Spleen (tissue), 11 donors: ENCODE measurements around the gene EXOSC7. TPM values are rescaled to one million over a fixed set of nuclear protein-coding genes. Genes with fewer than 3 reads are reported as not detected.
"Not testable (repeated sequence)": the region's sequence is repeated elsewhere in the genome, so short reads cannot be mapped to it uniquely, and the experiment has no call there.

Experiments
- DNase-seq: peaks from one replicate; pipeline ENCODE4 v3.0.0-alpha.2; 2020
- H3K27ac ChIP-seq, 8 donors: fragments of 200-600 bp; sonication (generic) in 7 of 8; 1 replicate in 4 of 8; 2 replicates in 4 of 8; pipeline versions ENCODE4 v1.5.0 to v1.8.0; 2016 to 2021; ENCODE audit warnings: inconsistent platforms in 4 of 8, mild to moderate bottlenecking in 4 of 8, moderate library complexity in 1 of 8
- H3K27me3 ChIP-seq, 7 donors: fragments of 200-600 bp; sonication (generic) in 6 of 7; replicated peaks in 1 of 7; 1 replicate in 4 of 7; 2 replicates in 3 of 7; pipeline versions ENCODE4 v1.5.0 to v1.8.0; 2016 to 2021; ENCODE audit warnings: inconsistent platforms in 3 of 7, mild to moderate bottlenecking in 1 of 7
- H3K36me3 ChIP-seq, 6 donors: fragments of 200-600 bp; sonication (generic) in 5 of 6; 1 replicate in 4 of 6; 2 replicates in 2 of 6; pipeline versions ENCODE4 v1.5.0 to v1.8.0; 2016 to 2021; ENCODE audit warnings: inconsistent platforms in 2 of 6
- H3K4me1 ChIP-seq, 6 donors: fragments of 200-600 bp; sonication (generic) in 5 of 6; 1 replicate in 3 of 6; 2 replicates in 3 of 6; pipeline versions ENCODE4 v1.5.0 to v1.8.0; 2016 to 2021; ENCODE audit warnings: inconsistent platforms in 3 of 6
- H3K4me3 ChIP-seq, 8 donors: fragments of 200-600 bp; sonication (generic) in 7 of 8; 1 replicate in 4 of 8; 2 replicates in 4 of 8; pipeline versions ENCODE4 v1.5.0 to v1.8.0; 2016 to 2021; ENCODE audit warnings: inconsistent platforms in 4 of 8, mild to moderate bottlenecking in 4 of 8, moderate library complexity in 2 of 8
- H3K9me3 ChIP-seq, 8 donors: fragments of 200-600 bp; sonication (generic) in 7 of 8; 1 replicate in 4 of 8; 2 replicates in 4 of 8; pipeline versions ENCODE4 v1.5.0 to v1.8.0; 2016 to 2021; ENCODE audit warnings: inconsistent platforms in 4 of 8
- POLR2A ChIP-seq, 3 donors: fragments of 450-650 bp; IDR thresholded peaks; one replicate each; pipeline ENCODE4 v1.5.1; 2017; ENCODE audit warnings: antibody characterized with exemption in 3 of 3, mild to moderate bottlenecking in 1 of 3
- POLR2AphosphoS5 ChIP-seq, 3 donors: sonication (generic); formaldehyde crosslinking; IDR thresholded peaks; one replicate each; pipeline ENCODE4 v1.5.1; 2017; ENCODE audit warnings: antibody characterized with exemption in 3 of 3
- WGBS, 5 donors: extraction: QIAGEN DNeasy Blood & Tissue Kit in 3 of 5; methylation state at CpG; one replicate each; pipeline versions ENCODE4 v1.1.5 to v1.1.7; 2013 to 2018; 5-methylcytosine and 5-hydroxymethylcytosine counted together
- intact Hi-C: fragments of 100-400 bp; cut with DNase I; formaldehyde crosslinking; loops from one replicate; pipeline ENCODE4 v1.15.0; 2023; ENCODE audit warnings: low total_unique reads
- polyA plus RNA-seq, 3 donors: library from polyadenylated mRNA; stranded (reverse); fragments of 200-250 nt; gene quantifications; one replicate each; pipeline ENCODE4 v1.2.1, GENCODE V29; 2013
- total RNA-seq, 7 donors: library from RNA; depleted of rRNA in 3 of 7; stranded (reverse); fragments of >200 nt in 3 of 7; fragmentation: NEBNext Ultra II Directional in 4 of 7; extraction: Animal tissue kit (Norgen Biotek cat#: 25700) in 4 of 7; gene quantifications; one replicate each; pipeline versions ENCODE4 v1.1.0 to v1.2.1, GENCODE V29; 2016 to 2021
- TF ChIP-seq, protein P1 (sequence below), 11 experiments: fragments of 200-600 bp in 7 of 11; fragments of 450-650 bp in 4 of 11; sonication (generic) in 4 of 11; IDR thresholded peaks in 8 of 11; conservative IDR thresholded peaks in 3 of 11; 1 replicate in 7 of 11; 2 replicates in 4 of 11; pipeline versions ENCODE4 v1.4.0 to v1.8.0; 2016 to 2021; ENCODE audit warnings: antibody characterized with exemption in 11 of 11, inconsistent platforms in 4 of 11, mild to moderate bottlenecking in 1 of 11
- donor health status: healthy with polysubstance abuse.
- donor health status: DM: no; HTN: no; CAD: no; lungs with moderate emphysema.
- donor health status: DM: no; HTN: no; CAD: no.
- donor health status: Bipolar disorder and iron deficiency.
- donor health status: healthy.
- donor health status: DM: no; HTN: no; CAD: no.
- donor health status: DM: yes; HTN: yes; CAD: no.

EXOSC7 gene
- total and polyA plus RNA-seq, 10 donors: 28.4 to 43.7 (median 36.8) TPM

DNA sequence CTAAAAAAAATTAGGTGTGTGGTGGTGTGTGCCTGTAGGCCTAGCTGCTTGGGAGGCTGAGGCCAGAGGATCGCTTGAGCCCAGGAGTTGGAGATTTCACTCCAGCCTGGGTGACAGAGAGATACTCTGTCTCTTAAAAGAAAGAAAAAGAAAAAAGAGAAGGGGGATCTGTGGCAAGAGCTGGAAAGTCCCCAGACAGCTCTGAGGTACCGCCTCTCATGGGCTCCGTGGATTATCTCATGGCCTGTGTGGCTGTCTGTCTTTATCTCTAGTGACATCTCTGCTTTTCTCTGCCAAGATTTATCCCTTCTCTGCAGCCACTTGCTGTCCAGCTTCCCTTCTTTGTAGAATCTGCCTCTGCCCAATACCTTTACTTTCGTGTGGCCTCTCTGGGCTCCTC, 5.7 kb downstream of the EXOSC7 start:
- no peaks in the 10 kb centered on the region for H3K9me3 ChIP-seq
- no peaks in the 10 kb centered on the region for H3K27me3 ChIP-seq
- no peak for TF ChIP-seq POLR2AphosphoS5 (IDR thresholded peaks at IDR 0.05)
- TF ChIP-seq, protein P1, sequence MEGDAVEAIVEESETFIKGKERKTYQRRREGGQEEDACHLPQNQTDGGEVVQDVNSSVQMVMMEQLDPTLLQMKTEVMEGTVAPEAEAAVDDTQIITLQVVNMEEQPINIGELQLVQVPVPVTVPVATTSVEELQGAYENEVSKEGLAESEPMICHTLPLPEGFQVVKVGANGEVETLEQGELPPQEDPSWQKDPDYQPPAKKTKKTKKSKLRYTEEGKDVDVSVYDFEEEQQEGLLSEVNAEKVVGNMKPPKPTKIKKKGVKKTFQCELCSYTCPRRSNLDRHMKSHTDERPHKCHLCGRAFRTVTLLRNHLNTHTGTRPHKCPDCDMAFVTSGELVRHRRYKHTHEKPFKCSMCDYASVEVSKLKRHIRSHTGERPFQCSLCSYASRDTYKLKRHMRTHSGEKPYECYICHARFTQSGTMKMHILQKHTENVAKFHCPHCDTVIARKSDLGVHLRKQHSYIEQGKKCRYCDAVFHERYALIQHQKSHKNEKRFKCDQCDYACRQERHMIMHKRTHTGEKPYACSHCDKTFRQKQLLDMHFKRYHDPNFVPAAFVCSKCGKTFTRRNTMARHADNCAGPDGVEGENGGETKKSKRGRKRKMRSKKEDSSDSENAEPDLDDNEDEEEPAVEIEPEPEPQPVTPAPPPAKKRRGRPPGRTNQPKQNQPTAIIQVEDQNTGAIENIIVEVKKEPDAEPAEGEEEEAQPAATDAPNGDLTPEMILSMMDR (IDR thresholded peaks at IDR 0.05 in 8 of 11, conservative IDR thresholded peaks at IDR 0.05 in 3 of 11): no peak
- no peak for TF ChIP-seq POLR2A (IDR thresholded peaks at IDR 0.05)
- intact Hi-C loops: no loop called here
- peaks cover 30 to 84% (median 72%) of the 10 kb centered on the region in 6 donors for H3K4me1 ChIP-seq
- no peak for DNase-seq
- H3K27ac ChIP-seq: peak overlapping the region in 1 of 8 donors; percentile 18
- H3K4me3 ChIP-seq: no peak overlapping the region
- 49 to 66% (median 61%) methylated on average over 4 of the region's 4 CpGs for WGBS, 5 donors
- H3K36me3 ChIP-seq: peaks cover 0 to 14% (median 0%) of the 10 kb centered on the region in 6 donors

DNA sequence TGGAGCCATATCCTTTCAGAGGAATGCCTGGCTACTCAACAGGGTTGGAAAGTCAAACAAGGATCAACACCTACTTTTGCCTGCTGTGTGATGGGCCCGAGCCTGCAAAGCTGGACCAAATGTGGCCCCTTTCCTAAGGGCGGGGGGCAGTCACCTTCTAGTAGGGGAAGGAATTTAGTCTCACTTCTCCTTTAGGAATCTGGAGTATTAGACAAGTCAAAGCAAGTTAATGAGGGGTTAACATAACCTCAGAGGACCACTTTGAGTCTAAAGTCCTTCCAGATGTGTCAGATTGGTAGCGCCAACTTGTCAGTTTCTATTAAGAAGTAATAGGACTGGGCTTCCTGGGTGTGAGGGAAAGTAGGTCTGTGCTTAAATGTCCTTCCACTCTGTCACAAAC, 6.8 kb downstream of the EXOSC7 start:
- DNase-seq: no peak
- WGBS, 5 donors: 77 to 98% (median 84%) methylated on average over 3 of the region's 3 CpGs
- peaks cover 19 to 74% (median 62%) of the 10 kb centered on the region in 6 donors for H3K4me1 ChIP-seq
- peaks cover 0 to 14% (median 0%) of the 10 kb centered on the region in 6 donors for H3K36me3 ChIP-seq
- TF ChIP-seq POLR2A (IDR thresholded peaks at IDR 0.05) (no peak), POLR2AphosphoS5 (IDR thresholded peaks at IDR 0.05) (no peak)
- TF ChIP-seq, protein P1 (IDR thresholded peaks at IDR 0.05 in 8 of 11, conservative IDR thresholded peaks at IDR 0.05 in 3 of 11): no peak
- H3K27ac ChIP-seq: peak overlapping the region in 1 of 8 donors; percentile 9
- intact Hi-C loops: no loop called here
- no peaks in the 10 kb centered on the region for H3K27me3 ChIP-seq
- H3K4me3 ChIP-seq: no peak overlapping the region
- no peaks in the 10 kb centered on the region for H3K9me3 ChIP-seq

DNA sequence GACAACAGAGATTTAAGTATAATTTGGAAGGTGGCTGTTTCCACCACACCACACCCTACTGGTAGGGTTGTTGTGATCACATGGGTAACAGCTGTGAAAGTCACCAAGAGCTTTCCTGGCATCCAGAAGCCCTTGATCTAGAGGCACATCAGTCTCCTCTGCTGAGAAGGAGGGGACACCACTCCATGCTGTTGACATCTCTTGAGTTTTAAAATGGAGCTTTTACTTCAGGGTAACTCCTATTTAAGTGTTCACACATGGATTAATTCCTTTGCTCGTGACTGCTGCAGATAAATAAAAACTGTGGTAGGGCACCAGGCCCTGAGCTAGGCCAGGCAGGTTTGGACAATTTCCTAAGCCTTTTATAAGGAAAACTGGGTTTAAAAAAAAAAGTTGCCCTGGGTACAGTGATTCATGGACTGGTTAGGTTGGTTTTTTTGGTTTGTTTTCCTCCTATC, 7.5 kb downstream of the EXOSC7 start:
- H3K9me3 ChIP-seq: no peaks in the 10 kb centered on the region
- H3K4me1 ChIP-seq: peaks cover 13 to 73% (median 55%) of the 10 kb centered on the region in 6 donors
- H3K4me3 ChIP-seq: no peak overlapping the region
- peaks cover 0 to 14% (median 0%) of the 10 kb centered on the region in 6 donors for H3K36me3 ChIP-seq
- intact Hi-C loops: no loop called here
- WGBS, 5 donors: 81 to 100% (median 91%) methylated on average over 1 of the region's 1 CpG
- TF ChIP-seq POLR2AphosphoS5 (IDR thresholded peaks at IDR 0.05) (no peak), POLR2A (IDR thresholded peaks at IDR 0.05) (no peak)
- TF ChIP-seq, protein P1 (IDR thresholded peaks at IDR 0.05 in 8 of 11, conservative IDR thresholded peaks at IDR 0.05 in 3 of 11): no peak
- H3K27me3 ChIP-seq: no peaks in the 10 kb centered on the region
- DNase-seq: no peak
- H3K27ac ChIP-seq: peak overlapping the region in 1 of 8 donors; percentile 9

DNA sequence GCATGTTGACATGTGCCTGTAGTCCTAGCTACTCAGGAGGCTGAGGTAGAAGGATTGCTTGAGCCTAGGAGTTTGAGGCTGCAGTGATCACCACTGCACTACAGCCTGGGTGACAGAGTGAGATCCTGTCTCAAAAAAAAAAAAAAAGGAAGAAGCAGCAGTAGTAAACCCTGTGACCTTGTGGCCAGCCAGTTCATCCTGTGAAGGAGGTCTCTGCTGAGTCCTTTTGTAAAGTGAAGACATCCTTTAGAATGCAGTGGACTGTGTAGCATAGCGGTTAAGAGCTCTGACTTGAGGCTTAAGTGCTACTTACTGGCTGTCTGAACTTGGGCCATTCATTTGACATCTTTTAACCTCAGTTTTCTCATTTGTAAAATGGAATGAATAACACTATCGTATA, 8.3 kb downstream of the EXOSC7 start:
- WGBS, 5 donors: 75 to 86% (median 78%) methylated on average over 2 of the region's 2 CpGs
- no peak overlapping the region for H3K4me3 ChIP-seq
- DNase-seq: no peak
- TF ChIP-seq, protein P1 (IDR thresholded peaks at IDR 0.05 in 8 of 11, conservative IDR thresholded peaks at IDR 0.05 in 3 of 11): no peak
- no peak for TF ChIP-seq POLR2AphosphoS5 (IDR thresholded peaks at IDR 0.05)
- TF ChIP-seq POLR2A (IDR thresholded peaks at IDR 0.05): no peak
- no peak overlapping the region for H3K27ac ChIP-seq
- peaks cover 0 to 19% (median 3%) of the 10 kb centered on the region in 6 donors for H3K36me3 ChIP-seq
- H3K4me1 ChIP-seq: peaks cover 13 to 69% (median 51%) of the 10 kb centered on the region in 6 donors
- H3K27me3 ChIP-seq: no peaks in the 10 kb centered on the region
- intact Hi-C loops: no loop called here
- no peaks in the 10 kb centered on the region for H3K9me3 ChIP-seq

DNA sequence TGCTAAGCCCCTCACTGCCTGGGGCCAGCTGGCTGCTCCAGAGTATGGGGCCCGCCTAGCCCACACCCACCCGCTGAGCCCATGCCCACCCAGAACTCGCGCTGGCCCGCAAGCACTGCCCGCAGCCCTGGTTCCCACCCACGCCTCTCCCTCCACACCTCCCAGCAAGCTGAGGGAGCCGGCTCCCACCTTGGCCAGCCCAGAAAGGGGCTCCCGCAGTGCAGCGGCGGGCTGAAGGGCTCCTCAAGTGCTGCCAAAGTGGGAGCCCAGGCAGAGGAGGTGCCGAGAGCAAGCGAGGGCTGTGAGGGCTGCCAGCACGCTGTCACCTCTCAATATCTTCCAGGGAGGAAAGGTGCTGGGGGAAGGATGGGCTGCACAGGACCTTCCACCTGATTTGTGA, 10.3 kb downstream of the EXOSC7 start:
- H3K36me3 ChIP-seq: peaks cover 0 to 39% (median 20%) of the 10 kb centered on the region in 6 donors
- DNase-seq, H3K9me3 ChIP-seq, H3K4me3 ChIP-seq, H3K27me3 ChIP-seq, intact Hi-C loops, H3K27ac ChIP-seq: not testable (repeated sequence)
- H3K4me1 ChIP-seq: peaks cover 5 to 59% (median 39%) of the 10 kb centered on the region in 6 donors
- 95 to 100% (median 98%) methylated on average over 5 to 14 of the region's 14 CpGs for WGBS, 5 donors
